Measurements from ENCODE around the gene SPAG16. TPM values are rescaled to one million over a fixed set of nuclear protein-coding genes. Genes with fewer than 3 reads are reported as not detected.

Gene SPAG16
- total RNA-seq, 1 experiment from 2014 or later: 17.3 TPM

DNA sequence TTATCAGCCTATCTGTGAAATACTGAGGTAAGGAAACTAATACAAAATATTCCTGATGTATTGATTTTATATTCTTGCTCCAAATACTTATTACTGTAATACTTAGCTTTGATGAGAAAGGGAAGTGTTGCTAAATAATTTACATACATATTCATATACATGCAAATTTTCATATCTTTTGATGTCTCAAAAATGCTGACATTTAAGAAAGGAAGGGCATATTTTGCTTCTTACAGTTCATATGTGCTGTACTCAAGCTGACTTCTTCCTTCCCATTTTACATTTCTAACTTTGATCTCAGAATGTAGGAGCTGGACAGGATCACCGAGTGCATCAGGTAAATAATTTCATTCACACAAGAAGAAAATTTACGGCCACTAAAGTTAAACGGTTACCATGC, 727.4 kb downstream of the SPAG16 start:
- Histone ChIP-seq H4K20me1 (ENCODE audit: control insufficient read depth, insufficient read depth, insufficient read length) (no peaks in the 10 kb centered on the region), H3K23me2 (ENCODE audit: insufficient read length, low read depth, low read length, poor library complexity, severe bottlenecking) (no peaks in the 10 kb centered on the region), H3K79me2 (ENCODE audit: insufficient read depth, low read length) (no peaks in the 10 kb centered on the region), H3K14ac (ENCODE audit: insufficient read depth, low read length) (no peak overlapping the region), H2BK5ac (ENCODE audit: insufficient read length, low read length) (no peak overlapping the region), H3K9ac (ENCODE audit: extremely low read depth, insufficient read length, low read length) (no peak overlapping the region), H3K4me1 (ENCODE audit: insufficient read depth, low read length) (no peaks in the 10 kb centered on the region), H3K27me3 (ENCODE audit: insufficient read depth, low read length) (no peaks in the 10 kb centered on the region), H2BK12ac (ENCODE audit: insufficient read length, low read depth, low read length) (no peak overlapping the region), H4K91ac (ENCODE audit: insufficient read length, low read depth, low read length) (no peak overlapping the region), H3K18ac (ENCODE audit: insufficient read length, low read depth, low read length) (no peak overlapping the region), H3K56ac (ENCODE audit: insufficient read length, low read depth, low read length) (no peak overlapping the region), H4K5ac (ENCODE audit: insufficient read length, low read depth, low read length) (no peak overlapping the region), H2BK15ac (ENCODE audit: low read depth, low read length) (no peak overlapping the region), H3K27ac (ENCODE audit: insufficient read length, low read depth, low read length) (no peak overlapping the region), H2BK120ac (ENCODE audit: low read depth, low read length, poor library complexity, severe bottlenecking) (no peak overlapping the region), H3K23ac (ENCODE audit: insufficient read length, low read depth, low read length) (no peak overlapping the region), H4K8ac (replicated peaks; ENCODE audit: insufficient read length, low read depth, low read length) (no peak overlapping the region), H2AFZ (ENCODE audit: low read length) (no peak overlapping the region), H2BK20ac (ENCODE audit: low read depth, low read length, poor library complexity, severe bottlenecking) (no peak overlapping the region), H3K4ac (ENCODE audit: low read depth, low read length) (no peak overlapping the region), H2AK5ac (ENCODE audit: insufficient read length, low read length) (no peak overlapping the region), H3K79me1 (ENCODE audit: insufficient read depth, low read depth, low read length, poor library complexity, severe bottlenecking) (no peaks in the 10 kb centered on the region), H3T11ph (ENCODE audit: low read length) (no peak overlapping the region), H3K9me3 (ENCODE audit: control insufficient read depth, low read depth, low read length) (no peaks in the 10 kb centered on the region), H3K4me2 (ENCODE audit: insufficient read depth, insufficient read length, low read length) (no peak overlapping the region)
- Mint-ChIP-seq H3K36me3 (ENCODE audit: insufficient read depth in 1 of 3, low read depth in 3 of 3) (peaks cover 0 to 7% (median 4%) of the 10 kb centered on the region in 3 experiments; a peak in 2 of 7 replicates), H3K9me3 (peaks cover 4 to 6% of the 10 kb centered on the region in 2 experiments; a peak in 4 of 5 replicates), H3K4me3 (no peak overlapping the region), H3K27ac (no peak overlapping the region), H3K4me1 (no peaks in the 10 kb centered on the region), H3K27me3 (ENCODE audit: low read depth) (no peaks in the 10 kb centered on the region)
- no CpG with 5 or more reads among the region's 3 CpGs for WGBS (ENCODE audit: extremely low coverage, insufficient read length, low lambda C conversion rate)
- DNase-seq: no peak
- no peak for TF ChIP-seq CTCF (conservative IDR thresholded peaks at IDR 0.05)

All from H9 (cell line).